Activated naive CD4-positive, alpha-beta T cell treated with anti-CD3 and anti-CD28 coated beads for 36 hours (primary cell): ENCODE measurements around the gene RTL5. TPM values are rescaled to one million over a fixed set of nuclear protein-coding genes. Genes with fewer than 3 reads are reported as not detected.
A peak's percentile ranks its signal among the peaks of the same experiment; 100 is the strongest.

Experiments
- CTCF ChIA-PET: fragments of 350-600 bp; sonication (Branson Sonifier 250); formaldehyde crosslinking; loops from one replicate; lab custom pipeline; 2021; ENCODE audit warnings: antibody characterized with exemption; lab: Charles Lee
- DNase-seq: peaks from one replicate; pipeline ENCODE4 v3.0.0-alpha.2; 2020
- H3K27ac Mint-ChIP-seq: one replicate; pipeline ENCODE4 v1.8.0; 2021; ENCODE audit warnings: mild to moderate bottlenecking, mixed read lengths
- H3K27me3 Mint-ChIP-seq: one replicate; pipeline ENCODE4 v1.8.0; 2021; ENCODE audit warnings: low read depth, mixed read lengths
- H3K36me3 Mint-ChIP-seq: one replicate; pipeline ENCODE4 v1.8.0; 2021; ENCODE audit warnings: low read depth, mixed read lengths
- H3K4me1 Mint-ChIP-seq: one replicate; pipeline ENCODE4 v1.8.0; 2021; ENCODE audit warnings: low read depth, mixed read lengths
- H3K4me3 Mint-ChIP-seq: one replicate; pipeline ENCODE4 v1.8.0; 2021; ENCODE audit warnings: mild to moderate bottlenecking, moderate library complexity, mixed read lengths
- H3K9me3 Mint-ChIP-seq: one replicate; pipeline ENCODE4 v1.8.0; 2021; ENCODE audit warnings: mixed read lengths
- intact Hi-C: fragments of 100-400 bp; cut with micrococcal nuclease; formaldehyde crosslinking; loops from one replicate; pipeline ENCODE4 v1.15.1; 2023
- total RNA-seq, 2 experiments: library from RNA; stranded (reverse); gene quantifications; one replicate each; pipeline ENCODE4 v1.2.3, GENCODE V29; 2021

The RTL5 gene
- total RNA-seq, 2 experiments from 2014 or later: 0.10 TPM

- no peak for DNase-seq
- Mint-ChIP-seq H3K36me3 (no peaks in the 10 kb centered on the region), H3K27me3 (peaks cover 17% of the 10 kb centered on the region), H3K4me3 (no peak overlapping the region), H3K9me3 (no peaks in the 10 kb centered on the region), H3K27ac (no peak overlapping the region), H3K4me1 (peaks cover 31% of the 10 kb centered on the region)
- intact Hi-C loops: loop anchor here (1.0 to 2.0 kb wide), 3 partner anchors 19 to 83 kb away; no protein-coding TSS in a partner anchor
- CTCF ChIA-PET: no interaction called here
Measured at GRCh38 chrX:72101597-72102037, 30.1 kb downstream of the RTL5 start.

- intact Hi-C loops: loop anchor here (1.0 to 2.0 kb wide), 3 partner anchors 20 to 82 kb away; no protein-coding TSS in a partner anchor
- Mint-ChIP-seq H3K27me3 (peaks cover 17% of the 10 kb centered on the region), H3K9me3 (no peaks in the 10 kb centered on the region), H3K27ac (no peak overlapping the region), H3K36me3 (no peaks in the 10 kb centered on the region), H3K4me3 (no peak overlapping the region), H3K4me1 (peaks cover 31% of the 10 kb centered on the region)
- peak; percentile 77 for DNase-seq
- CTCF ChIA-PET: no interaction called here
Measured at GRCh38 chrX:72100824-72101351, 30.8 kb downstream of the RTL5 start.

GRCh38 chrX:72100051-72100755 is 31.5 kb downstream of the RTL5 start:
- H3K4me1 Mint-ChIP-seq: peaks cover 25% of the 10 kb centered on the region
- H3K36me3 Mint-ChIP-seq: no peaks in the 10 kb centered on the region
- no peak overlapping the region for H3K27ac Mint-ChIP-seq
- intact Hi-C loops: loop anchor here (2.0 kb wide), 2 partner anchors 21 to 81 kb away; no protein-coding TSS in a partner anchor
- peaks cover 17% of the 10 kb centered on the region for H3K27me3 Mint-ChIP-seq
- no peaks in the 10 kb centered on the region for H3K9me3 Mint-ChIP-seq
- CTCF ChIA-PET: no interaction called here
- DNase-seq: no peak
- H3K4me3 Mint-ChIP-seq: no peak overlapping the region

GRCh38 chrX:72097098-72097497 is 34.6 kb downstream of the RTL5 start:
- Mint-ChIP-seq H3K9me3 (no peaks in the 10 kb centered on the region), H3K27ac (no peak overlapping the region), H3K4me1 (peaks cover 25% of the 10 kb centered on the region), H3K36me3 (no peaks in the 10 kb centered on the region), H3K4me3 (no peak overlapping the region), H3K27me3 (peaks cover 13% of the 10 kb centered on the region)
- intact Hi-C loops: no loop called here
- CTCF ChIA-PET: interaction anchor here (1.4 kb wide), 1 partner anchor 98 kb away, joined by 4 read pairs; no protein-coding TSS in a partner anchor
- no peak for DNase-seq

GRCh38 chrX:72095370-72095769 is 36.3 kb downstream of the RTL5 start:
- H3K9me3 Mint-ChIP-seq: no peaks in the 10 kb centered on the region
- no peak for DNase-seq
- intact Hi-C loops: no loop called here
- CTCF ChIA-PET: no interaction called here
- H3K36me3 Mint-ChIP-seq: no peaks in the 10 kb centered on the region
- no peak overlapping the region for H3K27ac Mint-ChIP-seq
- H3K27me3 Mint-ChIP-seq: peaks cover 10% of the 10 kb centered on the region
- H3K4me3 Mint-ChIP-seq: no peak overlapping the region
- H3K4me1 Mint-ChIP-seq: peaks cover 9% of the 10 kb centered on the region

GRCh38 chrX:72094894-72095293 is 36.8 kb downstream of the RTL5 start:
- Mint-ChIP-seq H3K36me3 (no peaks in the 10 kb centered on the region), H3K4me3 (no peak overlapping the region), H3K9me3 (no peaks in the 10 kb centered on the region), H3K27ac (no peak overlapping the region), H3K27me3 (peaks cover 7% of the 10 kb centered on the region), H3K4me1 (peaks cover 4% of the 10 kb centered on the region)
- CTCF ChIA-PET: interaction anchor here (0.6 kb wide), 1 partner anchor 410 kb away, joined by 3 read pairs; no protein-coding TSS in a partner anchor
- DNase-seq: peak; percentile 48
- intact Hi-C loops: no loop called here

- DNase-seq: no peak
- CTCF ChIA-PET: no interaction called here
- Mint-ChIP-seq H3K27me3 (no peaks in the 10 kb centered on the region), H3K36me3 (no peaks in the 10 kb centered on the region), H3K4me3 (no peak overlapping the region), H3K27ac (no peak overlapping the region), H3K9me3 (no peaks in the 10 kb centered on the region), H3K4me1 (no peaks in the 10 kb centered on the region)
- intact Hi-C loops: no loop called here
Measured at GRCh38 chrX:72089254-72089653, 42.5 kb downstream of the RTL5 start.

GRCh38 chrX:72088761-72089160 is 43.0 kb downstream of the RTL5 start:
- Mint-ChIP-seq H3K36me3 (no peaks in the 10 kb centered on the region), H3K9me3 (no peaks in the 10 kb centered on the region), H3K27ac (no peak overlapping the region), H3K27me3 (no peaks in the 10 kb centered on the region), H3K4me1 (no peaks in the 10 kb centered on the region), H3K4me3 (no peak overlapping the region)
- intact Hi-C loops: no loop called here
- DNase-seq: no peak
- CTCF ChIA-PET: no interaction called here

- no peak for DNase-seq
- H3K4me1 Mint-ChIP-seq: no peaks in the 10 kb centered on the region
- no peak overlapping the region for H3K4me3 Mint-ChIP-seq
- H3K27ac Mint-ChIP-seq: no peak overlapping the region
- no peaks in the 10 kb centered on the region for H3K9me3 Mint-ChIP-seq
- H3K27me3 Mint-ChIP-seq: no peaks in the 10 kb centered on the region
- CTCF ChIA-PET: no interaction called here
- intact Hi-C loops: no loop called here
- no peaks in the 10 kb centered on the region for H3K36me3 Mint-ChIP-seq
Measured at GRCh38 chrX:72086995-72087394, 44.7 kb downstream of the RTL5 start.

GRCh38 chrX:72084114-72084513 is 47.6 kb downstream of the RTL5 start:
- H3K27me3 Mint-ChIP-seq: no peaks in the 10 kb centered on the region
- no peak overlapping the region for H3K27ac Mint-ChIP-seq
- H3K4me3 Mint-ChIP-seq: no peak overlapping the region
- H3K9me3 Mint-ChIP-seq: no peaks in the 10 kb centered on the region
- intact Hi-C loops: no loop called here
- H3K4me1 Mint-ChIP-seq: no peaks in the 10 kb centered on the region
- no peaks in the 10 kb centered on the region for H3K36me3 Mint-ChIP-seq
- no peak for DNase-seq
- CTCF ChIA-PET: no interaction called here

GRCh38 chrX:72083291-72083690 is 48.4 kb downstream of the RTL5 start:
- H3K4me1 Mint-ChIP-seq: peaks cover 3% of the 10 kb centered on the region
- H3K9me3 Mint-ChIP-seq: no peaks in the 10 kb centered on the region
- no peak overlapping the region for H3K4me3 Mint-ChIP-seq
- no peak overlapping the region for H3K27ac Mint-ChIP-seq
- CTCF ChIA-PET: no interaction called here
- no peak for DNase-seq
- H3K36me3 Mint-ChIP-seq: no peaks in the 10 kb centered on the region
- H3K27me3 Mint-ChIP-seq: no peaks in the 10 kb centered on the region
- intact Hi-C loops: no loop called here

- no peaks in the 10 kb centered on the region for H3K9me3 Mint-ChIP-seq
- peaks cover 5% of the 10 kb centered on the region for H3K4me1 Mint-ChIP-seq
- intact Hi-C loops: no loop called here
- no peak overlapping the region for H3K27ac Mint-ChIP-seq
- H3K4me3 Mint-ChIP-seq: no peak overlapping the region
- no peaks in the 10 kb centered on the region for H3K27me3 Mint-ChIP-seq
- CTCF ChIA-PET: interaction anchor here (0.6 to 0.7 kb wide), 2 partner anchors 61 to 1929 kb away, joined by 3 read pairs; no protein-coding TSS in a partner anchor
- DNase-seq: no peak
- no peaks in the 10 kb centered on the region for H3K36me3 Mint-ChIP-seq
Measured at GRCh38 chrX:72081605-72082320, 50.0 kb downstream of the RTL5 start.
